HepG2 (cell line): ENCODE data around the gene FJX1. TPM values are rescaled to one million over a fixed set of nuclear protein-coding genes. Genes with fewer than 3 reads are reported as not detected.

ENCODE experiments used
- ARNT2 ChIP-seq: sonication (generic); formaldehyde crosslinking; IDR thresholded peaks from 2 replicates; pipeline ENCODE4 v1.8.0; 2022; ENCODE audit warnings: mild to moderate bottlenecking, low read depth, missing genetic modification reagents, moderate library complexity
- CC2D1A ChIP-seq: sonication (generic); formaldehyde crosslinking; IDR thresholded peaks from 2 replicates; pipeline ENCODE4 v1.8.1; 2023; ENCODE audit warnings: mild to moderate bottlenecking, missing genetic modification reagents
- CHD4 ChIP-seq: fragments of 200-600 bp; sonication (generic); IDR thresholded peaks from 2 replicates; pipeline ENCODE4 v1.7.0; 2017; ENCODE audit warnings: mild to moderate bottlenecking, low read length, borderline replicate concordance
- IRX3 ChIP-seq: sonication (generic); formaldehyde crosslinking; IDR thresholded peaks from 2 replicates; pipeline ENCODE4 v1.8.1; 2023; ENCODE audit warnings: mild to moderate bottlenecking, low read depth, missing genetic modification reagents, borderline replicate concordance
- JUNB ChIP-seq: sonication (generic); formaldehyde crosslinking; IDR thresholded peaks from 2 replicates; pipeline ENCODE4 v1.8.0; 2022; ENCODE audit warnings: missing genetic modification reagents, mild to moderate bottlenecking, borderline replicate concordance
- KLF13 ChIP-seq: sonication (generic); formaldehyde crosslinking; IDR thresholded peaks from 2 replicates; pipeline ENCODE4 v1.4.0; 2020; ENCODE audit warnings: mild to moderate bottlenecking, missing genetic modification reagents
- KLF6 ChIP-seq: IDR thresholded peaks from 2 replicates; pipeline ENCODE4 v1.8.0; 2016; ENCODE audit warnings: missing biosample characterization, missing genetic modification reagents
- MAF1 ChIP-seq: sonication (generic); formaldehyde crosslinking; IDR thresholded peaks from 2 replicates; pipeline ENCODE4 v1.5.0; 2020; ENCODE audit warnings: missing genetic modification reagents, borderline replicate concordance
- MAFG ChIP-seq: sonication (generic); formaldehyde crosslinking; IDR thresholded peaks from 2 replicates; pipeline ENCODE4 v1.5.1; 2020; ENCODE audit warnings: mild to moderate bottlenecking, missing genetic modification reagents
- NFRKB ChIP-seq: fragments of 450-650 bp; IDR thresholded peaks from 2 replicates; pipeline ENCODE4 v1.6.1; 2017
- PAXIP1 ChIP-seq: sonication (generic); formaldehyde crosslinking; conservative IDR thresholded peaks from 2 replicates; pipeline ENCODE4 v1.4.0; 2020; ENCODE audit warnings: mild to moderate bottlenecking, missing genetic modification reagents, moderate library complexity
- PLSCR1 ChIP-seq: sonication (generic); formaldehyde crosslinking; IDR thresholded peaks from 2 replicates; pipeline ENCODE4 v1.5.0; 2020; ENCODE audit warnings: missing genetic modification reagents, mild to moderate bottlenecking, borderline replicate concordance
- RFX5 ChIP-seq: IDR thresholded peaks from 2 replicates; pipeline ENCODE4 v1.6.1; 2011; ENCODE audit warnings: low read depth, low read length, improper control_type of control experiment
- SIN3A ChIP-seq: IDR thresholded peaks from 2 replicates; pipeline ENCODE4 v1.6.1; 2011; ENCODE audit warnings: low read depth, mild to moderate bottlenecking, control low read depth, low read length, borderline replicate concordance
- SMARCE1 ChIP-seq: fragments of 450-650 bp; IDR thresholded peaks from 2 replicates; pipeline ENCODE4 v1.6.1; 2017; ENCODE audit warnings: borderline replicate concordance
- THRA ChIP-seq: sonication (generic); formaldehyde crosslinking; IDR thresholded peaks from 2 replicates; pipeline ENCODE4 v1.4.0; 2020; ENCODE audit warnings: missing genetic modification reagents, borderline replicate concordance
- ZKSCAN1 ChIP-seq: fragments of 150-350 bp; IDR thresholded peaks from 2 replicates; pipeline ENCODE4 v1.6.1; 2014; ENCODE audit warnings: low read length
- ZMAT5 ChIP-seq: sonication (generic); formaldehyde crosslinking; IDR thresholded peaks from 2 replicates; pipeline ENCODE4 v1.5.0; 2020; ENCODE audit warnings: mild to moderate bottlenecking, low read depth, missing genetic modification reagents, borderline replicate concordance
- ZNF256 ChIP-seq: sonication (generic); formaldehyde crosslinking; conservative IDR thresholded peaks from 2 replicates; pipeline ENCODE4 v1.4.0; 2020; ENCODE audit warnings: missing genetic modification reagents
- ZNF607 ChIP-seq: sonication (generic); formaldehyde crosslinking; IDR thresholded peaks from 2 replicates; pipeline ENCODE4 v1.5.1; 2020; ENCODE audit warnings: missing genetic modification reagents, mild to moderate bottlenecking, borderline replicate concordance
- ZNF660 ChIP-seq: sonication (generic); formaldehyde crosslinking; IDR thresholded peaks from 2 replicates; pipeline ENCODE4 v1.5.1; 2020; ENCODE audit warnings: mild to moderate bottlenecking, low read depth, missing genetic modification reagents, borderline replicate concordance
- ZNF782 ChIP-seq: sonication (generic); formaldehyde crosslinking; IDR thresholded peaks from 2 replicates; pipeline ENCODE4 v1.4.0; 2020; ENCODE audit warnings: missing genetic modification reagents, mild to moderate bottlenecking, borderline replicate concordance
- ZUFSP ChIP-seq: sonication (generic); formaldehyde crosslinking; IDR thresholded peaks from 2 replicates; pipeline ENCODE4 v1.9.0; 2021; ENCODE audit warnings: missing genetic modification reagents, mild to moderate bottlenecking, borderline replicate concordance
- polyA plus RNA-seq, 8 experiments: library from polyadenylated mRNA; depleted of rRNA in 3 of 8; stranded (reverse) in 7 of 8; unstranded in 1 of 8; fragments of >200 nt; fragmentation: Illumina TruSeq in 4 of 8; extraction: Trizol in 4 of 8; gene quantifications; 2 replicates each; pipeline versions ENCODE4 v1.2.1 to v1.2.3, GENCODE V29; 2011 to 2016; ENCODE audit warnings: low read depth in 4 of 8, missing spikeins in 1 of 8, mixed read lengths in 1 of 8; ENCODE audit not compliant: insufficient read depth in 1 of 8
- total RNA-seq, 5 experiments: library from RNA; depleted of rRNA; stranded (reverse); fragments of >200 nt; fragmentation: Illumina TruSeq; extraction: Trizol; gene quantifications; 2 replicates each; pipeline ENCODE4 v1.2.3, GENCODE V29; 2016; ENCODE audit warnings: low read depth in 1 of 5

Gene FJX1
- total and polyA plus RNA-seq, 2 of the 13 experiments (the other 11 are each of a cell fraction or from before 2014, with no cell fraction given) = 0.40 to 0.82 TPM

- TF ChIP-seq CHD4 = no peak; the same call in 1 of the 2 replicates
- no peak for TF ChIP-seq NFRKB
- no peak for TF ChIP-seq MAFG (CRISPR knock-in tag)
- no peak for TF ChIP-seq RFX5
- no peak for TF ChIP-seq ZNF782 (CRISPR knock-in tag)
- TF ChIP-seq KLF6 = no peak
- no peak for TF ChIP-seq ZKSCAN1
- 0 out of 2 replicates have a peak, but pooled peaks have one; percentile 47 for TF ChIP-seq SIN3A
- TF ChIP-seq IRX3 (CRISPR knock-in tag) = no peak
- TF ChIP-seq ZNF660 (CRISPR knock-in tag) = no peak
- no peak for TF ChIP-seq ZNF256 (CRISPR knock-in tag)
- TF ChIP-seq PLSCR1 (CRISPR knock-in tag) = no peak
- no peak for TF ChIP-seq MAF1 (CRISPR knock-in tag)
- peak; percentile 77; the same call in 1 of the 2 replicates for TF ChIP-seq THRA (CRISPR knock-in tag)
- TF ChIP-seq ZNF607 (CRISPR knock-in tag) = no peak
- no peak for TF ChIP-seq ARNT2 (CRISPR knock-in tag)
- peak; percentile 94 for TF ChIP-seq PAXIP1 (CRISPR knock-in tag)
- no peak for TF ChIP-seq JUNB (CRISPR knock-in tag)
- no peak for TF ChIP-seq KLF13 (CRISPR knock-in tag)
- no peak for TF ChIP-seq ZMAT5
- TF ChIP-seq CC2D1A (CRISPR knock-in tag) = no peak
- TF ChIP-seq ZUFSP (CRISPR knock-in tag) = no peak
- no peak for TF ChIP-seq SMARCE1
Observed at GRCh38 chr11:35662061-35662648, 43.9 kb downstream of the FJX1 start (continued).
